OCI-LY1 (cell line): ENCODE results near the gene LSP1.

Experiments
- CTCF ChIP-seq: fragments of 200-600 bp; sonication (generic), shearing (Covaris generic); IDR thresholded peaks from 2 replicates; pipeline ENCODE4 v1.5.1; 2017; ENCODE audit warnings: mild to moderate bottlenecking, antibody characterized with exemption, low read length, moderate library complexity, mixed read lengths
- EZH2 ChIP-seq: fragments of 200-600 bp; sonication (generic), shearing (Covaris generic); IDR thresholded peaks from 2 replicates; pipeline ENCODE4 v1.8.0; 2017; ENCODE audit warnings: borderline replicate concordance, mixed run types, mild to moderate bottlenecking, antibody characterized with exemption, low read length, moderate library complexity, mixed read lengths

- TF ChIP-seq CTCF (no peak), EZH2 (no peak)
These were observed 7.1 kb upstream of the LSP1 start for GRCh38 chr11:1845561-1846452.
